Effector CD4-positive, alpha-beta T cell (primary cell): Measurements from ENCODE around the gene ACR.
"Not testable (repeated sequence)": the region's sequence is repeated elsewhere in the genome, so short reads cannot be mapped to it uniquely, and the experiment has no call there.

ENCODE experiments used
- DNase-seq: peaks from one replicate; pipeline ENCODE4 v3.0.0-alpha.2; 2020

ACR gene

DNA sequence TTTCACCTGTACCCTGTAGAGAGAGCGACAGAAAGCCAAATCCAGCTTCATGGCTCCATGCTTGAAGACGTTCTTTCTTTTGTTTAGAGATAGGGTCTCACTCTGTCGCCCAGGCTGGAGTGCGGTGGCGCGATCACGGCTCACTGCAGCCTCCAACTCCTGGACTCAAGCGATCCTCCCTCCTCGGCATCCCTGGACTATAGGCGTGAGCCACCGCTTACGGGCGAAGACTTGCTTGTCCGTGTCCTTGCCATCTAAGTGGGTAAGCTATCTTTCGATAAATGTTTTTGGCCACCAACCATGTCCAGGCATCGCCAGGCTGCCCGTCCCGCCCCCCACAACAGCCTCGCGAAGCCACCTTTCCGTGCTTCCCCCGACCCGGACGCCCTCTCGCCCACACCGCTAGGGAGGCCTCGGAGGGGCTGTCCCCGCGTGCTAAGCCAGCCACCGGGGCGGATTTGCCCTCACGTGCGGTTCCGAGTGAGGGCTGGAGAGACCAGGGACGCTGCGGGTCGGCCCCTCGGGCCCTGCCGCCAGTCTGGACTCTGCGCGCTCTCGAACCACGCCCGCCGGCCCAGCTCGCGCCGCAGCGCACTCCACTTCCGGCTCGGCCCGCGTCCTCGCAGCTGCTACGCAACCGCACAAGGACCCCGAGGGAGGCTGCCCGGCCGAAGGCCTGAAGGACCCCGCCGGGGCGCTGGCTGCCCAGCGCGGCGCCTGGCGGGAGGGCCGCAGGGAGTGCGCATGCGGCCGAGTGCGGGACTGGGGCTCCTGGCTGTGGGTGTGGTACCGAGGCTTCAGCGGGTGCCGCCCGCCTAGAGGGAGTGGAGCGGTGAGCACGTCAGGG is 45.3 kb downstream of the ACR start, which contains the start of gene RABL2B:
RABL2B (minus strand) TSS at position 604 of the 847 bp plus-strand sequence. CDS start 1,342 bp downstream, outside the sequence.
- DNase-seq: peak; percentile 78

DNA sequence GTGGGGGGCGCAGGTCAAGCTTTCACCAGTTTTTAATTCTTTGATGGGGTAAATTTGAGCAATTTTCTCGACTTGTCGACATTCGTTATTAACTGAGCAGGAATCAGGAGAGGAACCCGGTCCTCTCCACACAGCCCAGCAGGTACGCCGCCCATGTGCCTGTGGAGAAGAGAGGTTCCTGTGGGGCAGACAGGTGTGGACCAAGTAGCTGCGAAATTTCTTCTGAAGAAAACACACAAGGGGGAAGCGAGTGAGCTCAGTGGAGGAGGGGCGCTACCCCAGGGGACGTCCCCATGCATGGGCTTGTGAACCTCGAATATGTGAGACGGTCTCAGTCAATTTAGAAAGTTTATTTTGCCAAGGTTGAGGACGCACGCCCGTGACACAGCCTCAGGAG is 45.9 kb downstream of the ACR start:
- not testable (repeated sequence) for DNase-seq

DNA sequence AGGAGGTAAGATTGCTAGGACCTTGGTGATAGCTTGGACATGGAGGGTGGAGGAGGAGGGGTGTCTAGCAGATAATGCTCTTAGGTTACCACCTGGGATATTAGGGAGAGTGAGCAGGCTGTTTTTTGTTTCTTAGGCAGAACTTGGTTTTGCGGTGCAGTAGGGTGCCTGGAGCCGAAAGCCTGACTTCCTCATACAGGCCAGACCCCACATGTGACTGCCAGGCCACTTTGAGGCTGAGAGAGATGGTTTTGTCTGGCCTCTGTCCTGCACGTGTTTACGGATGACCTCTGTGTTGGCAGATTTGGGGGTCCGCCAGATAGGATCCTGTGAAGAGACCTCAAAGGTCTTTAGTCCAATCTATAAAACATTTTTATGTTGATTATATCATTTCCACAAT is 47.3 kb downstream of the ACR start:
- DNase-seq: not testable (repeated sequence)

DNA sequence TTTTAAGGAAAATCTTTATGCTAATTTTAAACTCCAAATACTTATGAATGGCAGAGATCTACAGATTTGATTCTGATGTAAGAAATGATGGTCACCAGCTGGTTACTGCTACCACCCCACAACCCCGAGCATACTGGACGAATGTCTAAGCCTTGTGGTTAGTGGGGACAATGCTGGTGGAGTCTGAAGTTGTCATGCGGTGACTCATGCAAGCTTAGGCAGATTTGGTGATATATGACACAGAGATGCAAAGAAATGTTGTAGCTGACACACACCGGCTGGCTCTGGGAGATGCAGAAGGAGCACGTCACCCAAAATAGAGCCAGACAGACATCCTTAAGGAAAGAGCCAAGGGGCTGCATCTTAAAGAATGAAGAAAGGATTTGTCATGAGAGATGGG is 48.9 kb downstream of the ACR start:
- DNase-seq: not testable (repeated sequence)
